ENCODE measurements around the gene AR. TPM values are rescaled to one million over a fixed set of nuclear protein-coding genes. Genes with fewer than 3 reads are reported as not detected.

Gene AR
- total RNA-seq, 4 donors from 2014 or later, result 2.7 to 6.3 (median 4.3) TPM

DNA sequence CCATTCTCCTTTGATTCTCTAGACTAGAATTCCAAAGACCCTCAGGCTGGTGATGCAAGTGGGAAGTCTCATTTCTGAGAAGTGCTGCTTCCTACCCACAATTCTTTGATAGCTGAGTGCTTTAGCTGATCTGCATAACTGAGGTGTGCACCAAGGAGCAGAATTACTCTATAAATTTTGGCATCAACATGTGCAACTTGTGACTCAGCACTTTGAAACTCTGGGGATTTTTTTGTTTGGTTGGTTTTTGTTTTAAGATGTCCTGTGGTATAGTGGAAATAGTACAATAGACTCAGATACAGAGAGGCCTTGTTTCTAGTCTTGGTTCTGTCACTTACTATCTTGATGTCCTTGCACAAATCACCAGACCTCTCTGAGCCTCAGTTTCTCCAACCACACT lies 148.4 kb downstream of the AR start:
- H3K4me1 ChIP-seq, result no peaks in the 10 kb centered on the region
- no peak overlapping the region for H3K27ac ChIP-seq (replicated peaks in 1 of 4)
- no peaks in the 10 kb centered on the region for H3K36me3 ChIP-seq
- H3K27me3 ChIP-seq, result no peaks in the 10 kb centered on the region
- DNase-seq (ENCODE audit: extremely low spot score), result no peak
- no peak overlapping the region for H3K4me3 ChIP-seq
- no peaks in the 10 kb centered on the region for H3K9me3 ChIP-seq
- intact Hi-C loops (cut with DNase I), result no loop called here
- TF ChIP-seq POLR2AphosphoS5 (IDR thresholded peaks at IDR 0.05) (no peak), POLR2A (IDR thresholded peaks at IDR 0.05; ENCODE audit: low read depth) (no peak), EP300 (IDR thresholded peaks at IDR 0.05) (no peak)
- TF ChIP-seq, protein P1, sequence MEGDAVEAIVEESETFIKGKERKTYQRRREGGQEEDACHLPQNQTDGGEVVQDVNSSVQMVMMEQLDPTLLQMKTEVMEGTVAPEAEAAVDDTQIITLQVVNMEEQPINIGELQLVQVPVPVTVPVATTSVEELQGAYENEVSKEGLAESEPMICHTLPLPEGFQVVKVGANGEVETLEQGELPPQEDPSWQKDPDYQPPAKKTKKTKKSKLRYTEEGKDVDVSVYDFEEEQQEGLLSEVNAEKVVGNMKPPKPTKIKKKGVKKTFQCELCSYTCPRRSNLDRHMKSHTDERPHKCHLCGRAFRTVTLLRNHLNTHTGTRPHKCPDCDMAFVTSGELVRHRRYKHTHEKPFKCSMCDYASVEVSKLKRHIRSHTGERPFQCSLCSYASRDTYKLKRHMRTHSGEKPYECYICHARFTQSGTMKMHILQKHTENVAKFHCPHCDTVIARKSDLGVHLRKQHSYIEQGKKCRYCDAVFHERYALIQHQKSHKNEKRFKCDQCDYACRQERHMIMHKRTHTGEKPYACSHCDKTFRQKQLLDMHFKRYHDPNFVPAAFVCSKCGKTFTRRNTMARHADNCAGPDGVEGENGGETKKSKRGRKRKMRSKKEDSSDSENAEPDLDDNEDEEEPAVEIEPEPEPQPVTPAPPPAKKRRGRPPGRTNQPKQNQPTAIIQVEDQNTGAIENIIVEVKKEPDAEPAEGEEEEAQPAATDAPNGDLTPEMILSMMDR (IDR thresholded peaks at IDR 0.05), result no peak

DNA sequence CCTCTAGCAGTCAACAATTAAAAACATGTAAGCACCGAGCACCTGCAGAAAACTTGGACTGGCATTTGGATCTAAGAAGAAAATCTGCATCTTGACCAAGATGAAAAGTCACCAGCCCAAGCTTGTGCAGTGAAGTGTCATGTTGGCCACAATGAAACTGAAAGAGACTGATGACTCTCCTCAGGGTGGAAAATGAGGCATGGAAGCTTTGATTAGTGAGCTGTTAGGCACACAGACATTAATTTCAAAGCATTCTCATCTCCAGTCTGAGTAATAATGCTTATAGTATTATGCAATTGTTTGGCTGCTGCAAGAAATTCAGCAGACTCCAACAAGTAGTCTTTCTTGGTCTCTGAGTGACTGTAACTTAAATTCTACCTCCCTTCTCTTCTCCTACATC lies 150.1 kb downstream of the AR start:
- TF ChIP-seq, protein P1 (IDR thresholded peaks at IDR 0.05), result no peak
- TF ChIP-seq POLR2AphosphoS5 (IDR thresholded peaks at IDR 0.05) (no peak), EP300 (IDR thresholded peaks at IDR 0.05) (no peak), POLR2A (IDR thresholded peaks at IDR 0.05; ENCODE audit: low read depth) (no peak)
- WGBS, result 75% methylated on average over 1 of the region's 1 CpG

DNA sequence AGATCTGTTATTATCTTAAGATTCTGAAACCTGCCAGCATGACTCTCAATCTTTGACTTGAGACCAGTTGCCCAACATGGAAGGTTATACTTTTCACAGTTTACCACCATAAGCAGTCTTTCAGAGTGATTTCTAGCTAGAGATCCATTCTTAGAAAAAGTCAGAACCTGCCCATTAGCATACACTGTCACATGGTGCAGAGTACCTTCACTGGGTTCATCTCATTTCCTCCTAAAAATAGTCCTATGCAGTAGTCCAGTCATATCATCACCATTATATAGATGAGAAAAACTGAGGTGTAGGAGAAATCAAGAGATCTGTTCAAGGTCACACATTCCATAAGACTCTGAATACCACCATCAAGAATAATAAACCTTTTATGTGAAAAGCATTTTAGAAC lies 153.6 kb downstream of the AR start:
- Histone ChIP-seq H3K36me3 (no peaks in the 10 kb centered on the region), H3K9me3 (no peaks in the 10 kb centered on the region), H3K4me1 (no peaks in the 10 kb centered on the region), H3K27ac (replicated peaks in 1 of 4) (no peak overlapping the region), H3K4me3 (no peak overlapping the region), H3K27me3 (no peaks in the 10 kb centered on the region)
- intact Hi-C loops (cut with DNase I), result no loop called here
- no peak for DNase-seq (ENCODE audit: extremely low spot score)
- TF ChIP-seq POLR2AphosphoS5 (IDR thresholded peaks at IDR 0.05) (no peak), POLR2A (IDR thresholded peaks at IDR 0.05; ENCODE audit: low read depth) (no peak), EP300 (IDR thresholded peaks at IDR 0.05) (no peak)
- TF ChIP-seq, protein P1 (IDR thresholded peaks at IDR 0.05), result no peak

More for the DNA sequence above, 150.1 kb downstream of the AR start:
- Histone ChIP-seq H3K4me3 (no peak overlapping the region), H3K36me3 (no peaks in the 10 kb centered on the region), H3K27me3 (no peaks in the 10 kb centered on the region), H3K27ac (replicated peaks in 1 of 4) (no peak overlapping the region), H3K9me3 (no peaks in the 10 kb centered on the region), H3K4me1 (no peaks in the 10 kb centered on the region)
- intact Hi-C loops (cut with DNase I), result no loop called here
- DNase-seq (ENCODE audit: extremely low spot score), result no peak

DNA sequence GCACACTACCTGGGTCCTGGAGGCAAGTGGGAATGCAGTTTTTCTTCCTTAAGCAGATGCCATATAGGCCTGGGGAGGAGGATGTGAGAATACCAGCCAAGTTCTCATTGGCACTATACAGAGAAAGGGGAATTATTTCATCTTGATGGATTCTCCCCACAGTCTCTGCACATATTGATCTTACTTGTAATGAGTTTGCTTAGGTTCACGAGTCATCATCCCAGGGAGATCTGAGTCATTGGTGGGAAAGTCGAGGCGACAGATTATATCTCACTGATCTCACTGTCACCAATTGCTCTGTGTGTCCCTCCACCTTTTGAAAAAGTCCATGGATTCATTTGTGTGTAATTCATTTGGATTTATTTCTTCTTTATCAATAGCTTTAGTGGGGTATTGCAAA lies 156.8 kb downstream of the AR start:
- TF ChIP-seq POLR2A (IDR thresholded peaks at IDR 0.05; ENCODE audit: low read depth) (no peak), POLR2AphosphoS5 (IDR thresholded peaks at IDR 0.05) (no peak), EP300 (IDR thresholded peaks at IDR 0.05) (no peak)
- TF ChIP-seq, protein P1 (IDR thresholded peaks at IDR 0.05), result no peak
- Histone ChIP-seq H3K9me3 (no peaks in the 10 kb centered on the region), H3K27me3 (no peaks in the 10 kb centered on the region), H3K4me1 (no peaks in the 10 kb centered on the region), H3K36me3 (no peaks in the 10 kb centered on the region), H3K4me3 (no peak overlapping the region), H3K27ac (replicated peaks in 1 of 4) (no peak overlapping the region)
- DNase-seq (ENCODE audit: extremely low spot score), result no peak
- intact Hi-C loops (cut with DNase I), result no loop called here
- WGBS, result 82% methylated on average over 3 of the region's 3 CpGs

DNA sequence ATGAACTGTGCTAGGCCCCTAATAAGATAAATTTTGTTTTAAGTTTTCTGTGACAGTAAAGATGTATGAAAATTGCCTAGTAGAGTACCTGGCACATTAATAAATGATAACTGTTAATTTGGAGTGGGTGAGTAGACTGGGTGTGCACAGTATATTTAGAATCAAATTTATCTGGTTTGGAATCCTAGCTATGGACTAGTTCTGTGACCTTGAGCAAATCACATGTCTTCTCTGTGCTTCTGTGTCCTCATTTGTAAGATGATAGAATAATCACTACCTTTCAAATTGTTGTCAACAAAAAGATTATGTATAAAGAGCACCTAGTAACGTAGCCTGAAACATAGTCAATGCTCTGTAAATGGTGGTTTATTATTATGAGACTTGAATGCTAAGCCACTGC lies 170.2 kb downstream of the AR start:
- H3K27me3 ChIP-seq, result no peaks in the 10 kb centered on the region
- peaks cover 0 to 6% (median 3%) of the 10 kb centered on the region in 4 donors for H3K36me3 ChIP-seq
- no peak for DNase-seq (ENCODE audit: extremely low spot score)
- H3K4me1 ChIP-seq, result no peaks in the 10 kb centered on the region
- H3K9me3 ChIP-seq, result peaks cover 0 to 4% (median 0%) of the 10 kb centered on the region in 4 donors
- WGBS, result 93% methylated on average over 1 of the region's 1 CpG
- H3K4me3 ChIP-seq, result no peak overlapping the region
- no peak overlapping the region for H3K27ac ChIP-seq (replicated peaks in 1 of 4)
- TF ChIP-seq POLR2AphosphoS5 (IDR thresholded peaks at IDR 0.05), result no peak
- TF ChIP-seq POLR2A (IDR thresholded peaks at IDR 0.05; ENCODE audit: low read depth), result no peak
- TF ChIP-seq EP300 (IDR thresholded peaks at IDR 0.05), result no peak
- TF ChIP-seq, protein P1 (IDR thresholded peaks at IDR 0.05), result no peak
- intact Hi-C loops (cut with DNase I), result no loop called here

Measured in esophagus muscularis mucosa (tissue), 4 donors.